Fibroblast of the aortic adventitia (primary cell): ENCODE measurements around the gene KREMEN1. TPM values are rescaled to one million over a fixed set of nuclear protein-coding genes. Genes with fewer than 3 reads are reported as not detected.

ENCODE experiments used
- DNase-seq: peaks from one replicate; pipeline ENCODE4 v3.0.0-alpha.2; 2010; ENCODE audit warnings: low read depth
- H3K4me3 ChIP-seq: 2 replicates; pipeline ENCODE4 v1.5.1; 2011; ENCODE audit warnings: low read depth, mild to moderate bottlenecking, control low read depth, low read length, moderate library complexity
- total RNA-seq: library from RNA; depleted of rRNA; stranded (reverse); fragments of >200 nt; gene quantifications from 2 replicates; pipeline ENCODE4 v1.2.3, GENCODE V29; 2012; ENCODE audit warnings: low replicate concordance
- TF ChIP-seq, protein P1 (sequence below): IDR thresholded peaks from 2 replicates; pipeline ENCODE4 v1.5.1; 2011; ENCODE audit warnings: mild to moderate bottlenecking, low read length, control low read depth, inconsistent platforms; ENCODE audit not compliant: insufficient read depth

KREMEN1 gene
- total RNA-seq, 1 donor: 5.7 TPM

DNA sequence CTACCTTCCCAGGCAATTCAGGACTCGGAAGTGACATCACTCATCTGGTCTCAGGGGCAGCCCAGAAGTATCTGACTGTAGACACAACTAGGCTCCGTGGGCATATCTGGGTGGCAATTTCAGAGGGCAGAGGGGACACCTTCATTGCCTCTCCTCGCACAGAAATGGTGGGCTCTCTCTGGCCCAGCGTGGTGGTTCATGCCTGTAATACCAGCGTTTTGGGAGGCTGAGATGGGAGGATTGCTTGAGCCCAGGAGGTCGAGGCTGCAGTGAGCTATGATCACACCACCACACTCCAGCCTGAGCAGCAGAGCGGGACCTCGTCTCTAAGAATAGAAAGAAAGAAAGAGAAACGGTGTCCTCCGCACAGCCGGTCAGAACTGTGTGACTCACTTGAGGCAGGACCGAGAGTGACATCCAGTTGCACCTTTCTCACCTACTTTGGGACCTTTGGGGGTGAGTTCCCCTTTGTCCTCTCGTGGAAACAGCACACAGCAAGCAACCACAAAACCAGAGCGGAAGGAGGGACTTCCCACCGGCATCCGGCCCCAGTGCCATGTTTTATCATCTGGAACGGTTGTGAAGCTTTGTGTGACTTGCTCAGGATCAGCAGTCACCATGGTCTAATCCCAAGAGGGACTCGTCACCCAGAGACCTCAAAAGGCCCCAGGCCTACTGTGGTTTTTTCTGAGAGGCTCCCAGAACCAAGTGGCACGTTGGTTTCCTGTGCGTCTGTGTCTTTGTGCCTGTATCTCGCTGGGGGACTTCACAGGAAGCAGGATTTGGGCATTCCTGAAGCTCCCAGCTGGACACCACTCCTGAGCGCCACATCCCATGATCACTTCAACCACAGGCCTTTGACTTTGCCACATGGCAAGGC, 94.4 kb downstream of the KREMEN1 start:
- H3K4me3 ChIP-seq: no peak overlapping the region
- DNase-seq: no peak
- TF ChIP-seq, protein P1, sequence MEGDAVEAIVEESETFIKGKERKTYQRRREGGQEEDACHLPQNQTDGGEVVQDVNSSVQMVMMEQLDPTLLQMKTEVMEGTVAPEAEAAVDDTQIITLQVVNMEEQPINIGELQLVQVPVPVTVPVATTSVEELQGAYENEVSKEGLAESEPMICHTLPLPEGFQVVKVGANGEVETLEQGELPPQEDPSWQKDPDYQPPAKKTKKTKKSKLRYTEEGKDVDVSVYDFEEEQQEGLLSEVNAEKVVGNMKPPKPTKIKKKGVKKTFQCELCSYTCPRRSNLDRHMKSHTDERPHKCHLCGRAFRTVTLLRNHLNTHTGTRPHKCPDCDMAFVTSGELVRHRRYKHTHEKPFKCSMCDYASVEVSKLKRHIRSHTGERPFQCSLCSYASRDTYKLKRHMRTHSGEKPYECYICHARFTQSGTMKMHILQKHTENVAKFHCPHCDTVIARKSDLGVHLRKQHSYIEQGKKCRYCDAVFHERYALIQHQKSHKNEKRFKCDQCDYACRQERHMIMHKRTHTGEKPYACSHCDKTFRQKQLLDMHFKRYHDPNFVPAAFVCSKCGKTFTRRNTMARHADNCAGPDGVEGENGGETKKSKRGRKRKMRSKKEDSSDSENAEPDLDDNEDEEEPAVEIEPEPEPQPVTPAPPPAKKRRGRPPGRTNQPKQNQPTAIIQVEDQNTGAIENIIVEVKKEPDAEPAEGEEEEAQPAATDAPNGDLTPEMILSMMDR: no peak

DNA sequence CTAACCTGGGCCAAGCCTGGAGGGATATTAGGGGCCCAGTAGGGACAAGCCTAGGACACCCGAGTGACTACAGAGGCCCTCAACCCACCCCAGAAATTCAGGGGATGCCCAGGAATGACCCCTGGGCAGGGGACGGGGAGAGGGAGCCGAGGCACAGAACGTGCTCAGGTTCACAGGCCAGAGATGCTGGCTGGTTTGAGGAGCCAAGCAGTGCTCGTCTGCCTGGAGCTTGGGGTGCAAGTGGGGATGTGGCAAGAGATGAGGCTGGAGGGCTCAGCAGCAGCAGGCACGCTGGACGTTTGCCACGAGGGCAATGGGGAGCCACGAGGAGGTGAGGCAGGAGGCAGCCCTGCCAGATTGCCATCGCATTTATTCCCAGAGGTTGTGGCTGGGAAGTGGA, 98.9 kb downstream of the KREMEN1 start:
- H3K4me3 ChIP-seq: no peak overlapping the region
- TF ChIP-seq, protein P1: no peak
- DNase-seq: no peak

DNA sequence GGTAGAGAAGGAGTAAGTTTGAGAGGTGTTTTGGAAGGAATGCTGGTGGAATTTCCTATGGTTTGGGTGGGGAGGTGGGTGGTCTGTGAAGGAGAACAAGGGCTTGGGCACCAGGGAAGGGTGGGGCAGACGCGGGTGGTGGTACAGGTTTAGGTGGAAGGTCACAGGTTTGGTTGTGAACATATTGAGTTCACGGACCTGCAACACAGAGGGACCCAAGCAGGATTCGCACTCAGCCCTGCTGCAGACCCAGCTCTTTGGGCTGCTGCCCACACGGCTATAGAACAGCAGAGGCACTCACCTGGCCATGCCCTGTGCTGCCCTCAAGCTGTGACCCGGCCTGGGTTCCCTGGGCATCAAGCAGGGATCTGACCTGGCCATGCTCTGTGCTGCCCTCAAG, 99.4 kb downstream of the KREMEN1 start:
- no peak overlapping the region for H3K4me3 ChIP-seq
- TF ChIP-seq, protein P1: no peak
- DNase-seq: no peak

DNA sequence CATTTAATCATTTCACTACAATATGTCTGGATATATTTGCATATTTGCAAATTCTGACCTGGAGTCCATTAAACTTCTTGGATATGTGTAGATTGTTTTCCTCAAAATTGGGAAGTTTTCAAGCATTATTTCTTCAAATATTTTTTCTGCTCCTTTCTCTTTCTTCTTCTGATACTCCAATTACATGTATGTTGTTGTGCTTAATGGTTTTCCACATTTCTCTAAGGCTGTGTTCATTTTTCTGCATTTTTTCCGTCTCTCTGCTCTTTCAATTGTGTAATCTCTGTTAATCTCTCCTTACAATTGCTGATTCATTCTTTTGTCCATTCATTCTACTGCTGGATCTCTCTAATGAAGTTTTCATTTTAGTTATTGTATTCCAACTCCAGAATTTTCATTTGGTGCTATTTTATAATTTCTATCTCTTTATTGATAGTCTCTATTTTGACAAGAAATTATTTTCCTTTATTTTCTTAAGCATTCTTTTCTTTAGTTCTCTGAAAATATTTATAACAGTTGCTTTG, 102.5 kb downstream of the KREMEN1 start:
- TF ChIP-seq, protein P1: no peak
- H3K4me3 ChIP-seq: no peak overlapping the region
- no peak for DNase-seq

DNA sequence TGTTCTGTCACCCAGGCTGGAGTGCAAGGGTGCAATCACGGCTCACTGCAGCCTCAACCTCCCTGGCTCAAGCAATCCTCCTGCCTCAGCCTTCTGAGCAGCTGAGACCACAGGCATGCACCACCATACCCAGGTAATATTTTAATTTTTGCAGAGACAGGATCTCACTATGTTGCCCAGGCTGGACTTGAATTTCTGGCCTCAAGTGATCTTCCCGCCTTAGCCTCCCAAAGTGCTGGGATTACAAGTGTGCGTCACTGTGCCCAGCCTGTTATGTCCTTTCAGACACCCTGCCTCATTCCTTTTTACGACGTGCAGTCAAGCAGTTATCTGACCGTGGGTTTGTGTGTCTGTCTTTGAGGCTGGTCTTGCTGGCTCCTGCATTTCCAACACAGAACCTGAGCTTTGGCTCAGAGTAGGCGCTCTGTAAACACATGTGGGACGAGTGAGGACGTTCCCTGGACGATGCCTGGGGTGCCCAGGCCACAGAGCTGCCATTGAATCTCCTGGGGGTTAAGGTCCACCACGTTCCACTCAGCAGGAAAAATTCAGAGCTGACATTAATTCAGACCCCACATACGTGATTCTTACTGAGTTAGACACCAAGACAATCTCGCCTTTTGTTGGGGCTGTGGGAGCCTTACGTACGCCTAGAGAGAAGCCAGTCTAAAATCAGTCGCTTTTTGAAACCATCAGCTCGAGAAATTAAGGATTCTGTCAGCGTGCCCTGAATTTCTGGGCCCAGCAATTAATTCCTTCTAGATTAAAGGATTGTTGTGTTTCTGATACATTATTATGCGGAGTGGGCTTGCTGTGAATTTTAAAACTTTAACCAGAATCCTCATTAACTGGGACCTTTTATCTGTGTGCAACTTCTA, 111.4 kb downstream of the KREMEN1 start:
- TF ChIP-seq, protein P1: no peak
- DNase-seq: no peak
- no peak overlapping the region for H3K4me3 ChIP-seq

DNA sequence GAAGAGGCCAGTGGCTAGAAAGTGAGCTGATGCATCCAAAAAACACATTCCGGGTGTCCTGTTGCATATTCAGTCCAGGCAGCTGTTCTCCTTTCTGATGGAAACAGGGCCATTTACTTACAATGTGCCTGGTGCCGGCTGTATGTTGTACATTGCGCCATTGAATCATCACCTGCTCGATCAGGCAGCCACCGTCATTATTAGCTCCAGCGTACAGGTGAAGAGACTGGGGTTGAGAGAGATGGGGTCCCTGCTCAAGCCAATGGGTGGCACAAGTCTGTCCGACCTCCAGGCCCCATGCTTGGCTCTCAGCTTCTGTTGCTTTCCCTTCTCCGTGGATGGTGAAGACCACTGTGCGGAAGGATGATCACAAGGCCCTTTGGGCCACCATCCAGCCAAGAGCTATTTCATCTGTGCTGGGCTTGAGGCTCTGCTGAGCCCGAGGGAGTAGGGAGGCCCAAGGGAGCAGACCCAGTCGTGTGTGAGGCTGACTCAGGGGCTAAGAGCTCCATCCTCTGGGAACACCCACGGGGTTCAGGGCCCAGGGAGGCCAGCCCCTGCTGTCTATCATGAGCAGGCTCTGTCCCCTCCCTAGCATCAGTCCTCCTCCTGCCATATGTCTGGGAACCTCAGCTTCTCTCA, 112.1 kb downstream of the KREMEN1 start:
- no peak for DNase-seq
- TF ChIP-seq, protein P1: no peak
- no peak overlapping the region for H3K4me3 ChIP-seq
